ENCODE measurements around the gene RHPN2. TPM values are rescaled to one million over a fixed set of nuclear protein-coding genes. Genes with fewer than 3 reads are reported as not detected.

The RHPN2 gene
- 6.0 and 8.0 TPM in 2 replicates for total RNA-seq (2014; rRNA removed; shearing (Covaris generic))
- polyA plus RNA-seq (2014; cell fraction: nucleus; rRNA removed): 5.0 and 6.2 TPM in 2 replicates

DNA sequence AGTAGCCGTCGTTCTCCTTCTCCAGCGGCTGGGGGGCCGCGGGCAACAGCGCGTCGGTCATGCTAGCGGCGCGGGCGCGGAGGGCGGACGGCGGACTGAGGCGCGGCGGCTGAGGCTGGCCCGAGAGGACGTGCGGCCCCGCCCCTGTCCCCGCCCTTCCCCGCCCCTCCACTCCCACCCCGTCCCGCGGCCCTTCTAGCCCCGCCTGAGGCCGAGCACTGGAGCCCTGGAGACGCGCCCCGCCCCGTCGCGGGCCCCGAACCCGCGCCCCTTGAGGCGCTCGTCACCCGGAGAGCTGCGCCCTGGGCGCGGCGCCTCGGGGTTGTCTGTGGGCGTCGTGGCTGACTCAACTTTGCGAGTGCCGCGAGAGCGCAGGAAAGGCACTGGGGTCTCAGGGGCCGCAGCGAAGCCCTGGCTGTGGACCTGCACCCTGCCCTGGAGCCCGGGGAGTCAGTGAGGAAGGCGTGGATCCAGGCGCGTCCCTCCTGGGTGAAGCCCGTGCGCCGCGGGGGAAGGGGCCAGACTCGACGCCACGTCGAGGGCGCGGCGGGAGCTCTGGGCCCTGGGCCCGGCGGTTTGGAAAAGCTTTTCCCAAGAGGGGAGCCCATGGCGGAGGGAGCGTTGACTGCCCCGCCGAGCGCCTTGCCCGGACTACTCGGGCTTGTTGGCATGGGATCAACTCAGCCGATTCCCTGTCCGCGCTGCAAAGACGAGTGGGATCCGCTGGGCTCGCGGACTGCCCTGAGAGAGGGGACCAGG is at the start of gene RHPN2:
RHPN2 (minus strand) TSS at position 97 of the 759 bp plus-strand sequence; CDS start at position 61, 36 bp downstream.
- DNase-seq (ENCODE audit: extremely low read depth, low read depth): peak; percentile 65

- no peak for DNase-seq (ENCODE audit: extremely low read depth, low read depth)
Observed at GRCh38 chr19:33114312-33114711, 49.6 kb upstream of the RHPN2 start.

GRCh38 chr19:33111587-33111986 is 46.9 kb upstream of the RHPN2 start:
- DNase-seq (ENCODE audit: extremely low read depth, low read depth): no peak

DNA sequence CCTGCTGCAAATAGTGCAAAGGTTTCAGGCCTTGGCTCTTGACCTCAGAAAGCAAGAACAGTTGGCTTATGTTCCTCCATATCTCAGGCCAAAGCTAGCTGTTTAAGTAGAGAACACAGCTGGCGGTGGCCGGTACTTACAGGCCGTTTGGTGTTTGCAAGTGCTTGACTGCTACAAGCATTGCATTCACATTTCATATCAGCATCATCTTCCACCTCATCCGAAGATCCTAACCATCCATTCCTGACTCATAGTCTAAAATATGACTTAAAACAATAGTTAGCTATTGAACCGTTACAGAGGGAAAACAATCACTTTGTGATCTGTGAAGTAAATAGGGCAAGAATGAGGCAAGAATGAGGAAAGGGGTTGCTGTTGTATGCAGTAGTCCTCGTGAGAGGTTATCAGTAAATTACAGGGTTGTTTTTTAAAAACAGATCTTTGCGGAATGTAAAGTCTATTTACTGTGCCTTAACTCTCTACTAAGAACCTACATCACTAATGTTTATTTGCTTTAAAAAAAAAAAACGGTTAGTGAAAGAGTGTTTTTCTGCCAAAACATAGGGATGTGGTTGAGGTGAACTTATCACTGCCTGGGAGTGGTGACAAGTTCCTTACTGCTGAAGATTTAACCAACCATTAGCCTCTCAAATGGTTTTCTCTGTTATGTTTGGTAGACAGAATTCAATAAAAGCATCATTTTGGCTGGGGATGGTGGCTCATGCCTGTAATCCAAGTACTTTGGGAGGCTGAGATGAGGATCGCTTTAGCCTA is 45.6 kb upstream of the RHPN2 start:
- DNase-seq (ENCODE audit: extremely low read depth, low read depth): no peak

DNA sequence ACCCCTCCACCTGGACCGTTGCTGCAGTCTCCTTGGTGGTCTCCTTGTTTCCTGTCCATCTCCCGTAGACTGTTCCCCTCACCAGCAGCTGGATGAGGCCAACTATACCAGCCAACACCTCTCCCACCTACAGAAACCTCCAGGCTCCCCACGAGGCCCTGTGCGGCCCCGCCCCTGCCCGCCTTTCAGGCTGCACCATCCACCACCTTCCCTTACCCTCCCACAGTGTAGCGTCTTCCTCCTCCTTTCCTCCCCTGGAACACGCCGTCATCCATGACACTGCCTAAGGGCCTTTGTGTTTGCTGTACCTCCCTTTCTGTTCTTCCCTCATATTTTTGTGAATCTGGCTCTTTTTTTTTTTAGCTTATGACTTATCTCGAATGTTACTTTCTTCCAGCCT is 43.5 kb upstream of the RHPN2 start:
- DNase-seq (ENCODE audit: extremely low read depth, low read depth): no peak

DNA sequence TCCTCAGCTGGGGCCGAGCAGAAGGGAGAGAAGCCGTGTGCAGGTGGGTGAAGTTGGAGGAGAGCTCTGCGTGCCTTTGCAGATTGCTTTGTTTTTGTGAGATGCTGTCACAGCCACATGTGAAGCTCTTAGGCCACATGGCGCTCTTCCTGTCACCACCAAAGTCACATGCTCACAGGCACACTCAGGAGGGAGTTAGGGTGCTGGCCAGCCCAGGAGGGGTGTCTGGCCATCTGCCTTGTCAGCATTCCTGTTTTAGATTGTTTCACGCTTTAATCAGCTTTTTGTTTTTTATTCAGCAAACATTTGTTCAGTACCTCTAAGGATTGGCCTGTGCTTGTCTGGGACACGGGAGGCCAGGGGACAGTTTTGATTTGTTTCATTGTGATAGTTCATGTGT is 38.2 kb upstream of the RHPN2 start:
- no peak for DNase-seq (ENCODE audit: extremely low read depth, low read depth)

DNA sequence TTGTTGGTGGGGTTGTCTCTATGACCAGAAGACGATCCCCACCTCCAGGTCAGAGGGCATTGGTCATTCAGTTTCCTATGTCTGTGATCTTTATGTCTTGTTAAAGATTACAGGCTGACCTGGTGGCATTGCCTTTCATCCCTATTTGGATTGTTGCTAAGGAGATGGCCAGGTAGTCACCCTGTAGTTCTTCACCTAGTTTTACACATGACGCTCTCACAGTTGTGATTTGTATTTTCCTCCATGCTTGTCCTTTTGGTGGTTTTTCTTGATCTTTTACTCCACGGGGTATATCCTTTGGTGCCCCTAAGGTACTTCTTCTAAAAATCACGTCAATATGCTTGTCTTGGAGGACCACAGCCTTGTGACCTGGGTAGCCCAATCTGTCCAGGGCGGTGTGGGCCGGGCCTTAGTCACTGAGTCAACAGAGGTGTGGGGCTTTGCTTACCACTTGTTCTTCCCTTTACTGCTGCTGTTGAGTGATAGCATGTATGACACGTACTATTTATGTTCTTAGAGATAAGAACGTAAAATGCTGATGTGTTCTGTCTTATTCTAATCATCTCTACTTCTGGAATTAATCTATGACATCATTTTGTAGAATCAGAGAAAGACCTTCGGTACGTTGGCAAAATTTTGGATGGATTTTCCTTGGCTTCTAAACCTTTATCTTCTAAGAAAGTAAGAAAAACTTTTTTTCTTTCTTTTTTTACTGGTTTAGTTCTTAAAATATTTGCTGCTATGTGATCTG is 36.4 kb upstream of the RHPN2 start:
- DNase-seq (ENCODE audit: extremely low read depth, low read depth): no peak

- no peak for DNase-seq (ENCODE audit: extremely low read depth, low read depth)
Observed at GRCh38 chr19:33098055-33098534, 33.4 kb upstream of the RHPN2 start.

DNA sequence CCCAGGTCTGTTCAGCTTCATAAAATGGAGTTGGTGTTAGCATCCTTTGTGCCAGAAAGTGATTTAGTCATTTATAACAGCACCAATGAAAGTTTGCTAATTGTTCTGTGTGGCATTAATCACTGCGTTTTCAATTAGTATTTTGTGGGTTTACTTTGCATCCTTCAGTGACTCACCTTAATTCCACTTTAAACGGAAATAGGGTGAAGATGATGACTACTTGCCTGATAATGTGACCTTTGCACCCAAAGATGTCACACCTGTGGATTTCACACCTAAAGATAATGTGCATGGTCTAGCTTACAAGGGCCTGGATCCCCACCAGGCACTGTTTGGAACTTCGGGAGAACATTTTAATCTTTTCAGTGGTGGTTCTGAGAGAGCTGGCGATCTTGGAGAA is 31.3 kb upstream of the RHPN2 start:
- no peak for DNase-seq (ENCODE audit: extremely low read depth, low read depth)

DNA sequence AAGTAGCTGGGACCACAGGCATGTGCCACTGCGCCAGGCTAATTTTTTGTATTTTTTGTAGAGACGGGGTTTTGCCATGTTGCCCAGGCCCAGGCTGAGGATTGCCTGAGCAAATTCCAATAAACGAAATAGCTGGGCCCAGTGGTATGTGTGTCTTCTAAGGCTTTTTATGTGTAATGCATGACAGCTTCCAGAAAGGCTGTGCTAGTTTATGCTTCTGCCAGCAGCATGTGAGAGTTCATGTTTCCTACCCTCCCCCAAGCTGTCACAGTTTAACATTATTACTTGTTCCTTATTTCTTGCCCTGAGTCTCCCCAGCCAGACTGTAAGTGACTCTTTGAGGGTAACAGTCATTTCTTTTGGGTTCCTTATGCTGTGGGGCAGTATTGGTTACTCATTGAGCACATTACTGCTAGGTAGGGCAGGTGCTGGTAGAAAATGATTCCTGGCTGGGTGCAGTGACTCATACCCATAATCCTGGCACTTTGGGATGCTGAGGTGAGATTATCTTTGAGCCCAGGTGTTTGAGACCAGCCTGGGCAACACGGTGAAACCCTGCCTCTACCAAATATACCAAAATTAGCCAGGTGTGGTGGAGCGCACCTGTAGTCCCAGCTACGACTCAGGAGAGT is 29.9 kb upstream of the RHPN2 start:
- no peak for DNase-seq (ENCODE audit: extremely low read depth, low read depth)

- no peak for DNase-seq (ENCODE audit: extremely low read depth, low read depth)
Observed at GRCh38 chr19:33093420-33094210, 28.9 kb upstream of the RHPN2 start.

DNA sequence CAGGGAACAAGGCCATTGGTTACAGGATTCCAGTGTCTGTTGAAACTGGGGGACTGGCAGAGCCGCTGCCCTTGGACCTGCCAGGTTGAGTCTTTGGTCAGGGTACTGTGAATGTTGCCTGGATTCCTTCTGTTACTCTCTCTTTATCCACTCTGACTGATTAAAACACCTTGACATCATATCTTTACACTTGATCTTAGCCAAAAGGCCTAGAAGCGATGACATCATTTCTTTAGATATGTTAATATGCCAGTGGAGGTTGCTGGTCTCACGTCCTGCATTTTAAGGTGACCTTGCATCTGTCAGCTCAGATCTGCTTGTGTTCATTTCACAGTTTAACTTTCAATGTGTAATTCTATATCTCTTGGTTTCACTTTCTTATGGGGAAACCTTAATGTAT is 25.5 kb upstream of the RHPN2 start:
- no peak for DNase-seq (ENCODE audit: extremely low read depth, low read depth)

DNA sequence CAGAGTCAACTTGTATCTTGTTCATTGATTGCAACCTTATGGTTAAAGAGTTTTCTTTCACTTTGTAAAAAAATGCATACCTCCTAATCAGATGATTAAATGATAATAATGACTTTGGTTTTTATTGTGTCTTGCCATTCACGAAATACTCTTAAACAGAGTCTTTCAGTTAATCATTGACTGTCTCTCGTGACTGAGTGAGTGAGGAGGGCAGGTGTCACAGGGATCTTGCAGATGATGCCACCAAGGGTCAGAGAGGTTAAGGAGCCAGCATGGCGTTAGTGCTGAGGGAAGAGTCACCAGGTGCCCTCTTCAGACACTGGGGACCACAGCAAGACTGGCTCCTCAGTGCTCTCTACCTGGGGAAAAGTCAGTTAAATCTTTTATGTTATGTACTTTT is 24.3 kb upstream of the RHPN2 start:
- DNase-seq (ENCODE audit: extremely low read depth, low read depth): no peak

DNA sequence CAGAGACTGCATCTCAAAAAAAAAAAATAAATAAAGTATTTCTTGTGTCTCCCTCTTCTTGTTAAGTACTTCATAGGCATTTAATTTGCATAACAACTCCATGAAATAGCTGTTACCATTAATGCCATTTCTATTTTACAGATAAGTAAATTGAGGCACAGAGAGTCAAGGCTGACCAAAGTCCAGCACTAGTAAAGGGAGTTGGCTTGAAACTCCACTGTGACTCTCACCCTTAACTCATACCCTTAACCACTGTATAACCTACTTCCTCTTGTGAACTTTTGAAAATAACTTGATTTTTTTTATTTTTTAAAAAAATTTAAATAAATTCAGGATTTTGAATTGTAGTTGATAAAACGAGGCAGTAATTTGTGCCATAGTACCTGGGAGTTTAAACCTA is 22.3 kb upstream of the RHPN2 start:
- DNase-seq (ENCODE audit: extremely low read depth, low read depth): no peak

DNA sequence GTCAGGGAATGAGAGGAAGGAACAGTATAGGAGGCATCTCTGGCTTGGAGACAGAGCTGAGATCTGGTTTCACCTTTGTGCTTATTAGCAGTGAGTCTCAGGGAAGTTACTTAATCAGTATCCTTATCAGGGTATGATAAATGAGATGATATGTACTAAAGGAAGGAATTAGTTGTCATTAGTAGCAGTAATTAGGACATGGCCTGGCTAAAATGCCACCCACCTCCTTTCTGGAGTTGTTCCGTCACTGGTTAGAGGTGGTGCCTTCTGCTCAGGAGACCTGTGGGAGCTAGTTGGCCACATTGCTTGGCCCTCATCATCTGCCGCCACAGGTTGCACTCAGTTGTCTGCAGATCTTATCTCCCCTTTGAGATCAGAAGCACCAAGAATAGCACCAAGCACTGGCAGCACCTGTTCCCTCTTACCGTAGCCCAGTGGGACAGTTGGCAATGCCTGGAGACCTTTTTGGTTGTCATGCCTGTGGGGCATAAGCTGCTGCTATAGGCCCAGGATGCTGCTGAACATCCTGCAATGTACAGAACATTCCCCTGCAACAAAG is 21.0 kb upstream of the RHPN2 start:
- DNase-seq (ENCODE audit: extremely low read depth, low read depth): no peak

DNA sequence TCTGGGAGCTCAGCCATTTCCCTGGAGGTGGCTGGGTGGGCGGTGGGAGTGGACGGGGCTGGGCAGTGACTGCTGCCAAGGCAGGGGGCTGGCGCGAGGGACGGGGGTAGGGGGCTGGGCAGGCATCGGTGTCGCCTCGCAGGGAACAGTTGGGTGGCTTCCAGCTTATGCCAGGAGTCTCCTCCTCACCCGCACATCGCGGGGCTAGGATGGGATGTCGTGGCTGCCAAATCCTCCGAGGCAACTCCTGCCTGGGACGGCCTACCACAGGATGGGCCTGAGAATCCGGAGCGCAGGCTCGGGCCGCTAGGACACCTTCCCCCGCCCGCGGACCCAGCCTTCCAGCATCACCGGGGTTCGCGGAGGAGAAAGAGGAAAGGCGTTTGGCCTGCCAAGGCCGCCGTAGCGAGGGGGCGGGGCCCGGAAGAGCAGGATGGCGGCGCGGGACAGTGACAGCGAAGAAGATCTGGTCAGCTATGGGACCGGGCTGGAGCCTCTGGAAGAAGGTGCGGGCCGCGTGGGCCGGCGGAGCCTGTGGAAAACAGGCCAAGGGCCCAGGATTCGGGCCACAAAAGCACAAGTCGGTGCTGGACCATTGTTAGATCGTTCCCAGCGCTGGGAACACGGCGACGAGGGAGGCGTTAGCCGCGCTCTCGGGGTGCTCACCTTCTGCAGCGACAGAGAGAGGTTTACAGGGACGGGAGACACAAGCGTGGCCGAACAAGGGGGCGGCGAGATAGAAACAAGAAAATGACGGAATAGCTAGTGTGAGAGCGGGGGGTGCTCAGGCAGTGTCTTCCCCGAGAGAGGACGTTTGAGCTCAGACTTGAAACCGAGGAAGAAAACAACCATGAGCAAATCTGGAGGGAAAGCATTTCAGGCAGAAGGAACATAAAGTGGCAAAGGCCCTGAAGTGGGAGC is 16.3 kb upstream of the RHPN2 start, which contains the start of gene GPATCH1:
GPATCH1 (plus strand) TSS at position 421 of the 921 bp plus-strand sequence; CDS start at position 434, 13 bp downstream.
- DNase-seq (ENCODE audit: extremely low read depth, low read depth): peak; percentile 73

DNA sequence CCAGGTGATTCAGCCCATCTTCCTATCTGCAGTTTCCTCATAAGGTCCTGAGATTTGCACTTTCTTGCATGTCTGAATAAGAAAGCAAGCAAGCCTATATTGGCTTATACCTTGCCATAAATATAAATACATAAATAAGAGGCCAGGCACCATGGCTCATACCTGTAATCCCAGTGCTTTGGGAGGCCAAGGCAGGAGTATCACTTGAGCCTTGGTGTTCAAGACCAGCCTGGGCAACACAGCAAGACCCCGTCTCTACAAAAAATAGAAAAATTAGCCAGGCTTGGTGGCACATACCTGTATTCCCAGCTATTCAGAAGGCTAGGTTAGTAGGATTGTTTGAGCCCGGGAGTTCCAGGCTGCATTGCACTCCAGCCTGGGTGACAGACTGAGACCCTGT is 10.8 kb upstream of the RHPN2 start:
- DNase-seq (ENCODE audit: extremely low read depth, low read depth): no peak

DNA sequence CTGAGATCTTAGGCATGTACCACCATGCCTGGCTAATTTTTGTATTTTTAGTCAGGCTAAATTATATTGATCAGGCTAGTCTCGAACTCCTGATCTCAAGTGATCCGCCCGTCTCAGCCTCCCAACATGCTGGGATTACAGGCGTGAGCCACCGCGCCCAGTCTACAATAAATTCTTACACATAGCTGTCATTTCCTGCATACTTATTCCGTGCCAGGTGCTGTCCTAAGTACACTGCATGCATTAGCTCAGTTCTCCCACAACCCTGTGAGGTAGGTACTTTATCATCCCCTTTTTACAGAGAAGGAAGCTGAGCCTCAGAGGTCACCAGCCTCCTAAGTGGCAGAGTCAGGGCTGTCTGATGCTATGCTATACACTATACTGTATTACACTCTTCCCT is 7.2 kb upstream of the RHPN2 start:
- no peak for DNase-seq (ENCODE audit: extremely low read depth, low read depth)

Data from NCI-H460 (cell line).